Chondrocyte (in vitro differentiated cells): ENCODE results near the gene GTPBP6. TPM values are rescaled to one million over a fixed set of nuclear protein-coding genes. Genes with fewer than 3 reads are reported as not detected.

Experiments used
- DNase-seq: peaks from one replicate; pipeline ENCODE4 v3.0.0; 2021; ENCODE audit warnings: mixed read lengths, low spot score
- H3K27ac Mint-ChIP-seq: one replicate; pipeline ENCODE4 v1.8.0; 2021; ENCODE audit warnings: mild to moderate bottlenecking, moderate library complexity, mixed read lengths; ENCODE audit not compliant: unreplicated experiment
- H3K27me3 Mint-ChIP-seq: 2 replicates; pipeline ENCODE4 v1.8.0; 2021; ENCODE audit warnings: low read depth, mixed read lengths
- H3K36me3 Mint-ChIP-seq: 2 replicates; pipeline ENCODE4 v1.8.0; 2021; ENCODE audit warnings: low read depth, mixed read lengths
- H3K4me1 Mint-ChIP-seq: 2 replicates; pipeline ENCODE4 v1.8.0; 2021; ENCODE audit warnings: low read depth, mild to moderate bottlenecking, mixed read lengths
- H3K4me3 Mint-ChIP-seq: one replicate; pipeline ENCODE4 v1.8.0; 2021; ENCODE audit warnings: mild to moderate bottlenecking, moderate library complexity, mixed read lengths; ENCODE audit not compliant: unreplicated experiment
- H3K9me3 Mint-ChIP-seq: 2 replicates; pipeline ENCODE4 v1.8.0; 2021; ENCODE audit warnings: low read depth, mixed read lengths
- CTCF ChIP-seq: fragments of 200-600 bp; sonication (generic); IDR thresholded peaks from 2 replicates; pipeline ENCODE4 v1.5.0; 2021; ENCODE audit warnings: antibody characterized with exemption, mild to moderate bottlenecking, moderate library complexity
- total RNA-seq: library from RNA; stranded (reverse); gene quantifications from 3 replicates; pipeline ENCODE4 v1.2.1, GENCODE V29; 2021

The GTPBP6 gene
- total RNA-seq, 1 donor from 2014 or later: 37.6 TPM

- DNase-seq: peak; percentile 59
Measured at GRCh38 chrX:333611-334311, 15.2 kb upstream of the GTPBP6 start.

GRCh38 chrX:332916-333610 lies 14.5 kb upstream of the GTPBP6 start:
- Mint-ChIP-seq H3K36me3 (peaks cover 17% of the 10 kb centered on the region), H3K4me1 (peaks cover 5% of the 10 kb centered on the region), H3K27ac (no peak overlapping the region), H3K9me3 (peaks cover 6% of the 10 kb centered on the region), H3K27me3 (no peaks in the 10 kb centered on the region), H3K4me3 (no peak overlapping the region)
- no peak for TF ChIP-seq CTCF
- peak; percentile 91 for DNase-seq

More at GRCh38 chrX:333611-334311, 15.2 kb upstream of the GTPBP6 start:
- H3K4me1 Mint-ChIP-seq: peaks cover 5% of the 10 kb centered on the region
- no peak for TF ChIP-seq CTCF
- H3K9me3 Mint-ChIP-seq: peaks cover 6% of the 10 kb centered on the region
- no peaks in the 10 kb centered on the region for H3K27me3 Mint-ChIP-seq
- no peak overlapping the region for H3K27ac Mint-ChIP-seq
- no peak overlapping the region for H3K4me3 Mint-ChIP-seq
- peaks cover 19% of the 10 kb centered on the region for H3K36me3 Mint-ChIP-seq

GRCh38 chrX:332496-332860 lies 13.9 kb upstream of the GTPBP6 start:
- no peaks in the 10 kb centered on the region for H3K27me3 Mint-ChIP-seq
- TF ChIP-seq CTCF: no peak
- peaks cover 6% of the 10 kb centered on the region for H3K9me3 Mint-ChIP-seq
- H3K27ac Mint-ChIP-seq: no peak overlapping the region
- H3K4me1 Mint-ChIP-seq: peaks cover 5% of the 10 kb centered on the region
- no peak overlapping the region for H3K4me3 Mint-ChIP-seq
- no peak for DNase-seq
- H3K36me3 Mint-ChIP-seq: peaks cover 11% of the 10 kb centered on the region

GRCh38 chrX:331825-332495 lies 13.4 kb upstream of the GTPBP6 start:
- H3K27ac Mint-ChIP-seq: peak overlapping the region; percentile 22
- peaks cover 6% of the 10 kb centered on the region for H3K9me3 Mint-ChIP-seq
- peaks cover 7% of the 10 kb centered on the region for H3K36me3 Mint-ChIP-seq
- peak; percentile 81 for DNase-seq
- peaks cover 5% of the 10 kb centered on the region for H3K4me1 Mint-ChIP-seq
- no peak for TF ChIP-seq CTCF
- H3K27me3 Mint-ChIP-seq: no peaks in the 10 kb centered on the region
- H3K4me3 Mint-ChIP-seq: peak overlapping the region; percentile 6

- Mint-ChIP-seq H3K9me3 (peaks cover 1% of the 10 kb centered on the region), H3K27ac (no peak overlapping the region), H3K4me1 (peaks cover 5% of the 10 kb centered on the region), H3K36me3 (peaks cover 3% of the 10 kb centered on the region), H3K27me3 (no peaks in the 10 kb centered on the region), H3K4me3 (peak overlapping the region; percentile 41)
- no peak for TF ChIP-seq CTCF
- DNase-seq: peak; percentile 92
Measured at GRCh38 chrX:331151-331824, 12.7 kb upstream of the GTPBP6 start.
